Measurements from ENCODE around the gene TRAK2. TPM values are rescaled to one million over a fixed set of nuclear protein-coding genes. Genes with fewer than 3 reads are reported as not detected.

Gene TRAK2
- total RNA-seq, 2 experiments from 2014 or later, result 7.1 to 11.9 TPM

DNA sequence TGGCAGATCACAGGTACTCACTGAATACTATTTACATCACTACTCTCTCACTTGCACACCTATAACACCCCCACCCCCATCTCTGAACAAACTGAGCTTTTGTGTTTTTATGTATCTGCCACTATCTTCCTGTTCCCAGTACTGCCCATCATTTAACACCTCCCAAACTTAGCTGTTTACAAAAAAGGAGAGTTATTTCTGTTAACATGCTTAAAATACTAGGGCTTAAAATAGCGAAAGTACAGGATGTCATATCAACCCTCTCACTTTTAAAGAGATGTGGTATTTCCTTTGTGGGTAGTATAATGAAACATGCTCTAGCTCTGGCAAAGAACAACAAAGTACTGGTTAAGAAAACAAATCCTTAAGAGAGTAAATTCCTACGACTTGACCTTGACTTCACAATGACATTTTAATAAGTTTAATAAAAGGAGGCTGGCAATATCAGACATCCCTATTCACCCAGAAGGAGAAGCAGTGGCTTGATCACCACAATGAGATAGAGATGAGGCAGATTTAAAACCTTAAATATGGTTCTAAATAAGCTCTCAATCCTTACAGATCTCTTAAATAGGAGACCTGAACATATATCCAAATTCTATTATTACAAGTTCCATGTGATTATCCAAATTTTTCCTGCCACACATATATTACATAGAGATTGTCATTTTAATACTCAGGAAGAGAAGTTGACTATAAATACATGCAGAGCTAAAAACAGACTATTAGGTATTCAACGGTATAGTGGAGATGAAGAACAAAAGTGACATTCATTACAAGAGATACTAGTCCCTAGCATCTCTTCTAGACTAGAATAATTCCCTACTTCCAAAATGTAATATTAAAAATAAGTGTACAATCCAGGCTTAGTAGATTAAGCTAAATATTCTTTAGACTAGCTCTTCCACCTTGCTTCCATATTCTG, 36.9 kb downstream of the TRAK2 start:
- H3K9me2 ChIP-seq (ENCODE audit: insufficient read depth, low read length), result no peaks in the 10 kb centered on the region
- ChIA-PET CTCF (ENCODE audit: unreplicated experiment) (no interaction called here), POLR2A (interaction anchor here (0.5 to 1.3 kb wide), 9 partner anchors 28 to 1130 kb away, joined by 3 to 4 read pairs (median 3); partner anchors contain the start of gene TRAK2)
- no peaks in the 10 kb centered on the region for H3K9me3 ChIP-seq (ENCODE audit: low read length)
- peak overlapping the region; percentile 10 for H3K4me3 ChIP-seq (ENCODE audit: low read depth, low read length, poor library complexity, severe bottlenecking)
- TF ChIP-seq CTCF (conservative IDR thresholded peaks at IDR 0.05; ENCODE audit: low read length), result no peak
- TF ChIP-seq EZH2phosphoT487 (IDR thresholded peaks at IDR 0.05; ENCODE audit: borderline replicate concordance, low read depth, low read length), result no peak
- H4K20me1 ChIP-seq (ENCODE audit: insufficient read depth, low read length), result no peaks in the 10 kb centered on the region
- H3K79me2 ChIP-seq (ENCODE audit: insufficient read depth, low read depth, low read length), result peaks cover 4% of the 10 kb centered on the region; the same call in 1 of the 2 replicates
- no peak overlapping the region for H3K27ac ChIP-seq (ENCODE audit: low read depth, low read length, poor library complexity, severe bottlenecking)
- H3K4me2 ChIP-seq (ENCODE audit: low read length), result peak overlapping the region; percentile 55
- intact Hi-C loops (cut with micrococcal nuclease; ENCODE audit: unreplicated experiment), result no loop called here
- peaks cover 18% of the 10 kb centered on the region for H3K4me1 ChIP-seq (ENCODE audit: insufficient read depth, low read length, poor library complexity, severe bottlenecking)
- no peak overlapping the region for H2AFZ ChIP-seq (ENCODE audit: low read length)
- DNase-seq (ENCODE audit: low spot score), result peak; percentile 38
- H3K36me3 ChIP-seq (ENCODE audit: insufficient read depth, low read length), result no peaks in the 10 kb centered on the region
- no TSS peak for BruUV-seq (replicated peaks)

DNA sequence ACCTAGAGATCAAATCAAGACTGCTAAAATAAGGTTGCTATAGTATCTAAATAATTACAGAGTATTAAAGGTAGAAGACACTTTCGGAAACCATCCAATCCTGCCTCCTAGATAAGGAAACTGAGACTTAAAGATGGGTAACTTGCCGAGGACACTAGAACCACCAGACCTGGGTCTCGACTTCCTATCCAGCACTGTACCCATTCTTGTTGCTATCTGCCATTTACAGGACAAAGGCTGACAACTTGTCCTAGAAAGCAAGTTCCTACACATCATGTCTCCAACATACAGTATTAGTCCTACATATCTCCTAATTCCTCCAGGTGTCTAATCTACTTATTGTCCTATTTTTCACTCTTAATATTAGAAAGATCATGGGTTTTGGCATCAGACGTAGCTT, 37.7 kb downstream of the TRAK2 start:
- H2AFZ ChIP-seq (ENCODE audit: low read length), result no peak overlapping the region
- ChIA-PET CTCF (ENCODE audit: unreplicated experiment) (no interaction called here), POLR2A (interaction anchor here (0.6 to 1.2 kb wide), 4 partner anchors 32 to 1131 kb away, joined by 3 to 4 read pairs (median 4); no protein-coding TSS in a partner anchor)
- no peaks in the 10 kb centered on the region for H3K36me3 ChIP-seq (ENCODE audit: insufficient read depth, low read length)
- no peak overlapping the region for H3K4me3 ChIP-seq (ENCODE audit: low read depth, low read length, poor library complexity, severe bottlenecking)
- intact Hi-C loops (cut with micrococcal nuclease; ENCODE audit: unreplicated experiment), result no loop called here
- no peak overlapping the region; the same call in 1 of the 2 replicates for H3K4me2 ChIP-seq (ENCODE audit: low read length)
- DNase-seq (ENCODE audit: low spot score), result no peak
- peaks cover 18% of the 10 kb centered on the region for H3K4me1 ChIP-seq (ENCODE audit: insufficient read depth, low read length, poor library complexity, severe bottlenecking)
- H4K20me1 ChIP-seq (ENCODE audit: insufficient read depth, low read length), result no peaks in the 10 kb centered on the region
- peaks cover 4% of the 10 kb centered on the region; the same call in 1 of the 2 replicates for H3K79me2 ChIP-seq (ENCODE audit: insufficient read depth, low read depth, low read length)
- H3K9me3 ChIP-seq (ENCODE audit: low read length), result no peaks in the 10 kb centered on the region
- H3K9me2 ChIP-seq (ENCODE audit: insufficient read depth, low read length), result no peaks in the 10 kb centered on the region
- no peak overlapping the region for H3K27ac ChIP-seq (ENCODE audit: low read depth, low read length, poor library complexity, severe bottlenecking)
- no peak for TF ChIP-seq EZH2phosphoT487 (IDR thresholded peaks at IDR 0.05; ENCODE audit: borderline replicate concordance, low read depth, low read length)
- BruUV-seq (replicated peaks), result no TSS peak

GRCh38 chr2:201413143-201413542, 38.1 kb downstream of the TRAK2 start:
- ChIA-PET POLR2A (no interaction called here), CTCF (ENCODE audit: unreplicated experiment) (no interaction called here)
- H3K79me2 ChIP-seq (ENCODE audit: insufficient read depth, low read depth, low read length), result peaks cover 4% of the 10 kb centered on the region; the same call in 1 of the 2 replicates
- intact Hi-C loops (cut with micrococcal nuclease; ENCODE audit: unreplicated experiment), result no loop called here
- BruUV-seq (replicated peaks), result no TSS peak
- no peaks in the 10 kb centered on the region for H4K20me1 ChIP-seq (ENCODE audit: insufficient read depth, low read length)
- DNase-seq (ENCODE audit: low spot score), result no peak
- no peak overlapping the region for H3K4me3 ChIP-seq (ENCODE audit: low read depth, low read length, poor library complexity, severe bottlenecking)
- no peak overlapping the region for H3K27ac ChIP-seq (ENCODE audit: low read depth, low read length, poor library complexity, severe bottlenecking)
- no peaks in the 10 kb centered on the region for H3K9me2 ChIP-seq (ENCODE audit: insufficient read depth, low read length)
- H2AFZ ChIP-seq (ENCODE audit: low read length), result no peak overlapping the region
- no peak overlapping the region for H3K4me2 ChIP-seq (ENCODE audit: low read length)
- no peaks in the 10 kb centered on the region for H3K36me3 ChIP-seq (ENCODE audit: insufficient read depth, low read length)
- no peaks in the 10 kb centered on the region for H3K9me3 ChIP-seq (ENCODE audit: low read length)
- H3K4me1 ChIP-seq (ENCODE audit: insufficient read depth, low read length, poor library complexity, severe bottlenecking), result peaks cover 18% of the 10 kb centered on the region
- TF ChIP-seq CTCF (conservative IDR thresholded peaks at IDR 0.05; ENCODE audit: low read length) (no peak), EZH2phosphoT487 (IDR thresholded peaks at IDR 0.05; ENCODE audit: borderline replicate concordance, low read depth, low read length) (no peak)

Measured in OCI-LY7 (cell line).